Measurements from ENCODE around the gene RASEF.
A peak's percentile ranks its signal among the peaks of the same experiment; 100 is the strongest.
"Not testable (repeated sequence)": the region's sequence is repeated elsewhere in the genome, so short reads cannot be mapped to it uniquely, and the experiment has no call there.

RASEF gene

DNA sequence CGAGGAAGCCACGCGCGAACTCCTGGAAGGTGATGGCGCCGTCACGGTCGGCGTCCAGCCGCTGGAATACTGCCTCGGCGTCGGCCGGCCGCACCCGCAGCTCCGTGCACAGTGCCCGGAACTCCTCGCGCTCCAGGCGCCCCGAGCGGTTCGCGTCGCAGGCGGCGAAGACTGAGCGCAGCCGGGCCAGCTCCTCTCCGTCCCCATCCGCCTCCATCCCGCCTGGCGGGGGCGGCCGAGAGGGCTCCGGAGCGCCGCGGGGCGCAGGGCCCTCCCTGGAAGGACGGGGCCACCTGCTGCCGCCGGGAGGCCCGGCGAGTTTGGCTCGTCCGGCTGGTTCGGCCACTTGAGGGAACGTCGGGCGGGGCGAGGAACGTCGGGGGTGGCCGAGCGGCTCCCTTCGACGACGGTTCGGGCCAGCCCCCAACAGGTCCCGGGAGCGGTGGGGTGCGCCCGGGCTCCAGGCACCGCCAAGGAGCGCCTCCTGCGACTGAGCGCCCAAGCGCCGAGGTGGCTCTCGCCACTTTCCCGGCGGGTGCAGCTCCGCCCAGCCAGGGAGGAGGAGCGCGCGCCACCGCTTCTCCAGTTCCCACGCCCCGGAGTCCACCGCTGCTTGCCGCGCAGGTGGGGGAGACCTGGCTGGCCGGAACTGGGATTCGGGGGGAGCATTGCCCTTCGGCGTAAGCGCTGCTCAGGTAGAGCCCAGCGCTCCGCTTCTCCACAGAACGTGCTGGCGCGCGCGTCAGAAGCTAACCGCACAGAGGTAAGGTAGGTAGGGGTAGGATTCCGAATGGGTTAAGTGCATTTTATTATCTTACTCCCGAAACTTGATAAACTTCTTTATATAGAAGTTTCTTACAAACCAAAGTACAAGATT is at the start of gene RASEF:
TSS of gene RASEF (minus strand) at position 492 of the 877 bp plus-strand sequence. CDS start at position 217, 275 bp downstream.
- peak; percentile 25 for DNase-seq

DNA sequence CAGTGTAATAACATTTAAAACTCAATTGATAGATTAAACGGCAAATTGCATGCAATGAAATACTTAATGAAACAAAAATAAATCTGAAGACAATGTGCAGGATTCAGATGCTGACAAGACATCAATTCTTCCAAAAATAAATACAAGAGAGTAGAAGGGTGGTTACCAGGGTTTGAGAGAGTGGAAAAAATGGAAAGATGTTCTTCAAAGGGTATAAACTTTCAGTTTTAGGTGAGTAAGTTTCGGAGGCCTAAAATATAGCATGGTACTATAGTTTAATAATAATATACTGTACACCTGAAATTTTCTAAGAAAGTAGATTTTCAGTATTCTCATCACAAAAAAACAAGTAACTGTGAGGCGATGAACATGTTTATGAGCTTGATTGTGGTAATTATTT is 48.2 kb upstream of the RASEF start:
- DNase-seq = no peak

DNA sequence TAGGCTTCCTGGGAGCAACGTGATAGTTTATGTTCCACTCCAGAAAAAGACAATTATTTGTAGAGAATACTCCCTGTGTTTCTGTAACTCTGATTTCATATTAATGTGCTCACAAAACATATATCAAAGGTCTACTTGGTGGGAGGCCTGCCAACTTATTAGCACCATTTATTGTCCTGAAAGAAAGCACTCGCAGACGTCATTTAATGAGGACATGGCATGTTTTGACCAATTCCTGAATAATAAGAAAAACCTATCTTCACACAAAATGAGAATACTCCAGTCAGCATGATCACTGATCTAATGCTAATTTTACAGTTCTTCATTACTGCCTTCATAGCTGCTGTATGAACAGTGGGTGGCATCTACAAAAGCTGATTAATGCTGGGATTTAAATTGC is 46.4 kb upstream of the RASEF start:
- no peak for DNase-seq

DNA sequence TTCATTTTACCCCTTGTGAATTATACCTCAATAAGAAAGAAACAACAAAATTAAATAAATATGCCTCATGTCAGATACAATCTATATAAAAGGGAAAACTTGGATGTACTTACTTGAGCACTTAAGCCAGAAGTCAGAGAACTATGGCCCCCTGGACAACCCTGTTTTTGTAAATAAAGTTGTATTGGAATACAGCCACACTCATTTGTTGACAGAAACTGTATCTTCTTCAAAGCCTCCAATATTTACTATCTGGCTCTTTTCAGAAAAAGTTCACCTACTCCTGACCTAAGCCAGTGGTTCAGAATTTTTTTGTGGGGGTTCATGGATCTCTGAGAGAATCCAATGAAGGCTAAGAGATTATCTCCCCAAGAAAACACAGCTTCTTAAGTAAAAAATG is 45.3 kb upstream of the RASEF start:
- DNase-seq = no peak

DNA sequence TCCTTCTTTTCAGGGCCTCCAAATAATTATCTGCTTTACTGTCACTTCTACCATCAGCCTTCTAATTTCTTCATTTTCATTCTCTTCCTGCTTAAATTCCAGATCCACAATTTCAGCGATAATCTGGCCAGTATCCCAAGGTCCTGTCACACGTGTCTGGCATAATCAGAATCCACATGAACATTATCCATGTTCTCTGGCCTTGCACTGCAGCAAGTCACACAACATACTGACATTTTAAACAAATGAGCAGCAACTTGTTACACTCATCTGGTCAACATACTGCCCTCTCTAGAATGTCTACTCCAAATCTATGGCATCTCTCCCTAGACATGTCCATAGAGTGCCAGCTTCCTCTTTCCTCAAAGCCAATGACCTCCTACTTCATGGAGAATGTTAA is 43.8 kb upstream of the RASEF start:
- no peak for DNase-seq

DNA sequence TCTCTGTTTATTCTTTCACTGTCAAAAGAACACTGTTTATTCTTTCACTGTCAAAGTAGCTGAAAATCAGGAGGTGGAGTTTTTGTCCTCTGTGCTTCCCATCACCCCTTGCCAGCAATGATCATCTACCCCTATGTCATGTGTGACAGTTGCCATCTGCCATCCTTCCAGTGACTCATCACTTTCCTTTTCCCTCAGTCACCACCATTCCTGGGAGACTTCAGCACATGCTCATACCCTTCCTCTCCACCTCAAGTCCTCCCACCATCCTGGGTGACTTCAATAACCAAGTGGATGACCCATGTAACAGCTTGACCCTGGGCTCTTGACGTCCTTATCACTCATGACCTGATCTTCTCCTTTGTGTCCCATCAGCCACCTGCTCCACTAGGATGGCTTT is 43.3 kb upstream of the RASEF start:
- DNase-seq = no peak

DNA sequence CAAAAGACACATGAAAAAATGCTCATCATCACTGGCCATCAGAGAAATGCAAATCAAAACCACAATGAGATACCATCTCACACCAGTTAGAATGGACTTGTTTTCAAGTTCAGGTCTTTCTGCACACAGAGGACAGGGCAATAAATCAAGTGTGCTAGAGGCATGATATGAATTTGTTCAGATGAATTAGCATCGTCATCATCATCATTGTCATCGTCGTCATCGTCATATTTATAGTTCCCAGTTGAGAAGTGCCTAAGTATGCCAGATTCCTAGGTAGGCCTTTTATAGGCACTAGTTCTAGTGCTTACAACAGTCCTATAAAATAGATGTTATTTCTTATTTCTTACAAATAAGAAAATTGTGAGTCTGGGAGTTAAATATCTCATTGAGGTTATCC is 34.7 kb upstream of the RASEF start:
- DNase-seq = no peak

DNA sequence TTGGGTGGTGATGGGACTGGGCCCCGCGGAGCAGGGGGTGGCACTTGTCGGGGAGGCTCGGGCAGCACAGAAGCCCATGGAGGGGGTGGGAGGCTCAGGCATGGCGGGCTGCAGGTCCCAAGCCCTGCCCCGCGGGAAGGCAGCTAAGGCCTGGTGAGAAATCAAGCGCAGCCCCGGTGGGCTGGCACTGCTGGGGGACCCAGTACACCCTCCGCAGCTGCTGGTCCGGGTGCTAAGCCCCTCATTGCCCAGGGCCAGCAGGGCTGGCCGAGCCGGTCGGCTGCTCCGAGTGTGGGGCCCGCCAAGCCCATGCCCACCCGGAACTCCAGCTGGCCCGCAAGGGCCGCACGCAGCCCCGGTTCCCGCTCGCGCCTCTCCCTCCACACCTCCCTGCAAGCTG is 30.4 kb upstream of the RASEF start:
- DNase-seq = not testable (repeated sequence)

DNA sequence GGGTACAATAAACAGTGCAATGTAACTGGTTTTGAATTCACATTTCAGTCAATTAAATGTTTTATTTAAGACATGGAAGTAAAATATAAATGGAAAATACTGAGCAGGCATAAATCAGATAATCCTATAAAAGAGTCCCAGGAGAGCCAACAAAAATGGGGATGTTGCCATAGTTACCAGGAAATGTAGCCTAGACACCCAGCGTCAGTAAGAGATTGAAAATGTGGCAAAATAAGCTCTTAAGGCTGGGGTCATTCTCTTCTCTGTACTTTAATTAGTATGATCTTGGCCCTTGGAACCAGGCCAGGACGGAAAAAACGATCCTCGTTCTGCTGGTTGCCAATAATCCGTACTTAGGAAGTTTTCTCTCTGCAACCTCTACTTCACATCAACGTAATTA is 18.9 kb upstream of the RASEF start:
- no peak for DNase-seq

DNA sequence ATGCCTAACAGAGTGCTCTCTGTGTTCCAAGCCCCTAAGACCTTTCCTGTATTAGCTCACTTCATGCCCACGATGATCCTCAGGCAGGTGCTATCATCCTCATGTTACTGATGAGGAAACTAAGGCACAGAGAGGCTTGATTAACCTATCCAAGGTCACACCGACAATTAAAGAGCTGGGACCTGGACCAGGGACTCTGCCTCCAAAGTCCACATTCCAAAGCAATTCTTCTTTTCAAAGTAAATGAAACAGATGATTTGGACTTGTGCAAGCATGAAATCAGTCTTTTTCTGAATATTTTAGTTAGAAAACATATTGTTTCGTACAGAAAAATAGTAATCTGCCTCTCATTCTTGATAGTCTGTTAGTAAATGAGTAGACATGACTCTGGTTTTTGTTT is 18.1 kb upstream of the RASEF start:
- no peak for DNase-seq

DNA sequence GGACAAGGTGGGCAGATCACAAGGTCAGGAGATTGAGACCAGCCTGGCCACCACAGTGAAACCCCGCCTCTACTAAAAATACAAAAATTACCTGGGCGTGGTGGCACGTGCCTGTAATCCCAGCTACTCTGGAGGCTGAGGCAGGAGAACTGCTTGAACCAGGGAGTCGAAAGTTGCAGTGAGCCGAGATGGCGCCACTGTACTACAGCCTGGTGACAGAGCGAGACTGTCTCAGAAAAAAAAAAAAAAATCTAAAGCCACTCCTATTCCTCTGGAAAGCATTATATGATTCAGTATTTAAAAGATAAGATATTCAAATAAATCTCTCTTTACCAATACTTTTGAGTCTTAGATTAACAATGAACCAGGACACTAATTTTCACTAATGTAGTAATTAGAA is 13.0 kb upstream of the RASEF start:
- not testable (repeated sequence) for DNase-seq

DNA sequence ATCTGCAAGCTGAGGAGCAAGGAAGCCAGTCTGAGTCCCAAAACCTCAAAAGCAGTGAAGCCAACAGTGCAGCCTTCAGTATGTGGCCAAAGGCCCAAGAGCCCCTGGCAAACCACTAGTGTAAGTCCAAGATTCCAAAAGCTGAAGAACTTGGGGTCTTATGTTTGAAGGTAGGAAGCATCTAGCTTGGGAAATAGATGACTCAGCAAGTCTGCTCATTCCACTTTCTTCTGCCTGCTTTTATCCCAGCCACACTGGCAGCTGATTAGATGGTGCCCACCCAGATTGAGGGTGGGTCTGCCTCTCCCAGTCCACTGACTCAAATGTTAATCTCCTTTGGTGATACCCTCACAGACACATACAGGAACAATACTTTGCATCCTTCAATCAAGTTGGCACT is 9.6 kb upstream of the RASEF start:
- not testable (repeated sequence) for DNase-seq

DNA sequence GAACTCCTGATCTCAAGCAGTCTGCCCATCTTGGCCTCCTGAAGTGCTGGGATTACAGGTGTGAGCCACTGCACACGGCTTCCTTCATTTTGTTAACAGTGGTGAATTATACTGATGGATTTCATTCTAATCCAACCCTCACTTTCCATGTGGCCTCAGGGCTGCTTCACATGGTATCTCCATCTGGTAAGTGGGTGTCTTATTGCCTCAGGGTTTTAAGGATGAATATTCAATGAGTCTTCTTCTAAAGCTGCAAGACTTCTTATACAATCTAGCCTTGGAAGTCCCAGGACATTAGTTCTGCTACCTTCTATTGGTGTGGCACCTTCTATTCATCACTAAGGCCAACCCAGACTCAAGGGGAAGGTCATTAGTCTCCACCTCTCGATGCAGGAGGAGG is 8.7 kb upstream of the RASEF start:
- DNase-seq = no peak

DNA sequence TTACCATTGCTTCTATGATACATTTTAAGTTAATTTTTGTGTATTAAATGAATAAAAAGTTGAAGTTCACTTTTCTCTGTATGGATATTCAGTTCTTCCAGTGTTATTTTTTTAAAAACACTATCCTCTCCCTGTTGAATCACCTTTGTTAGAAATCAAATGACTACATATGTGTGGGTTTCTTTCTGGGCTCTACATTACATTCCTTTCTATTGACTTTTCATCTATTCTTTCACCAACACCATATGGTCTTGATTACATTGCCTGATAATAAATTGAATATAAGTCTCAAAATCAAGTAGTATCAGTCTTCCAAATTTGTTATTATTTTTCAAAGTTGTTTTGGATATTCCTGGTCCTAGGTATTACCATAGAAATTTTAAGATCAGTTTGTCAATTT is 7.3 kb upstream of the RASEF start:
- DNase-seq = no peak

DNA sequence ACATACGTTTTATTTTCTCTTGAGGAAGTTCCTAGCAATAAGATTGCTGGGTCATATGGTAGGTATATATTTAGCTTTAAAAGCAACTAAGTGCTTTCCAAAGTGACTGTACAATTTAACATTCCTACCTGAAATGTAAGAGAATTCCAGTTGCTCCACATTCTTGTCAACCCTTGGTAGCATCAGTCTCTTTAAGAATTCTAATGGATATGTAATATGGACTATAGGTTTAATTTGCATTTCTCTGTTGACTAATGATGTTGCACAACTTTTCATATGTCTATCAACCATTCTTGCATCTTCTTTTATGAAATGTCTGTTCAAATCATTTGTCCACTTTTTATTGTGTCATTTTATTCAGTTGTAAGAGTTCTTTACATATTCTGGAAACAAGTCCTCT is 6.7 kb upstream of the RASEF start:
- no peak for DNase-seq

DNA sequence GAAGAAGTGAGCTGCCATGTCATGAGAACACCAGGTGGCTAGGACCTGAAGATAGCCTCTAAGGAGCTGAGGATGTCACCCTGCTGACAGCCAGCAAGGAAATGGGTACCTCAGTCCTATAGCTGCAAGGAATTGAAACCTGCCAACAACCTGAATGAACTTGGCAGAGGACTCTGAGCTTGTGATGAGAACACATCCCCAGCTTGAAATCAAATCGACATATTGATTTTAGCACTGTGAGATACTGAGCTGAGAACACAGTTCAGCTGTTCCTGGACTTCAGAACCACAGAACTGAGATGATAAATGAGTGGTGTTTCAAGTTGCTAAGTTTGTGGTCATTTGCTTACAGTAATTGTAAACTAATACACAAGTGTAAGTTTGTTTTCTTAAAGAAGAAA is 5.5 kb upstream of the RASEF start:
- no peak for DNase-seq

DNA sequence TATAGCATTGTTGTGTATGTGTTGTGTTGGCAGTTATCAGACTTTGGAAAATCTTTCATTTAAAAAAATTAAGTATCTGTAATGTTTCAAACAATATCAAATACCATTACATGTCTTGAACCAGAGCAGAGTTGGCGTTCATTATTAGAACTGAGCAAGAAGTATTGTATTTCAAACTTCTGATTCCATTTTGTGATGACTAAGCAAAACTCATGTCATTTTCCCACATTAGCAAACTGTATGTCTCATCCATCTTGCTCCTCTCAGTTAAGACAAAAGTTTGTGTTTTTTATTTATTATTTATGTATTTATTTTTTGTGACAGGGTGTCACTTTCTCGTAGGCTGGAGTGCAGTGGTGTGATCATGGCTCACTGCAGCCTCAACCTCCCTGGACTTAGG is 4.6 kb upstream of the RASEF start:
- no peak for DNase-seq

DNA sequence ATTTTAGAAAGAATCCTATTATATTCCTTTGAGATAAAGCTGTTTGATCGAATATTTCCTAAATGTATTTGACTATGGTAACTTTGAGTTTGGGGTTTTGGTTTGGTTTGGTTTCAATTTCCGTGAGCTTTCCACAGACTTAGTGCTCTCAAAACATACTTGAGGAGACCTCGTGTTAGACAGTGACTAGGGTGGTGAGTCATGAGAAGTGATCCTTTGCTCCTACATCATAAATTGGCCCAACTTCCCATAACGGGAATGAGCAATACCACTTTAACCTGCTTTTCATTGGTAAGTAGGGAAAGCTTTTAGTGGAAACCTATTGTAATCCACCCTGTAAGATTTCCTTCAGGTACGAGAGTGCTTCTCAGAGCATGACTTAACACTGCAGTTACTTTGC is 3.8 kb upstream of the RASEF start:
- DNase-seq = no peak

DNA sequence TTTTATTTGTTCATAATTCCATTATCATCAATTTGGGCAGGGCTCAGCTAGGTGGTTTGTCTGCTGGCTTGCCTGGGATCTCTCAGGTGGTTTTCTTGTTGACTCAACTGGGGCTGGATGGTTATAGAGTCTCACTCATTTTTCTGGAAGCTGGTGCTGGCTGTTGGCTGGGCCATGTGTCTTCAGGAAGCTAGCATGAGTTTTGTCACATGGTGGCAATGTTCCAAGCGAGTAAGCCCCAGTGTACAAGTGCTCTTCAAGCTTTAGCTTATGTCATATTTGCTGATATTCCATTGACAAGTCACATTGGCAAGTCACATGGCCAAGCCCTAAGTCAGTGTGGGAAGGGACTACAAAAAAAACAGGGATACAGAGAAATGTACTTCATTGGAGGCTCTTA is 2.3 kb upstream of the RASEF start:
- DNase-seq = no peak

DNA sequence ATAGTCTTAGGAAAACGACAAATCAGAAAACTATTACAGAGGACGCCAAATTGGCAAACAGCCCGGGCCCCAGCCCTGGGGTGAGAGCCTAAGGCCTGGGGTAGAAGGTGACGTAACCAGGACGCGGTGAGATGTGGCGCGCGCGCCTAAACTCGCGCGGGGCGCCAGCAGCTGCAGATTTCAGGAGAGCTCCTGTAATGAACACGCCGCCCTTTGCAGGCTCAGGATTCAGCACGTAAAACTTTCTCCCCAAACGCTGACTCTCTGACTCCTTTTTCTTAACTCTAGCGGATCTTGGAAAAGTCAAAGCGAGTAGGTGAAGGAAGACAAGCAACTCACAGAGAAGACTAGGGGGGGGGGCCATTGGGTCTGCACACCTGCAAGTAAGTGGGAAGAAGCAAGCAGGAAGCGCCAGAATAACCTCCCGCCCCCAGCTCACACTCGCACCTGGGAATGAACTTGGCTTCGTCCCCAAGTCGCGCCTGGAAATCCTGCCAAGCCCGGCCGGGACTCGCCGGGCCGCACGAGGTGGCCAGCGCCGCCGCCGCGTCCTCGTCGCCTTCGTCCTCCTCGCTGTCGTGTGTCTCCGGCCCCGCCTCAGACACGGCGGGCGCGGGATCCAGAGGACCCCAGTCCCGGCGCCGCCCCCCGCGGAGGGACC is 822 bp downstream of the RASEF start:
- DNase-seq = peak; percentile 47

DNA sequence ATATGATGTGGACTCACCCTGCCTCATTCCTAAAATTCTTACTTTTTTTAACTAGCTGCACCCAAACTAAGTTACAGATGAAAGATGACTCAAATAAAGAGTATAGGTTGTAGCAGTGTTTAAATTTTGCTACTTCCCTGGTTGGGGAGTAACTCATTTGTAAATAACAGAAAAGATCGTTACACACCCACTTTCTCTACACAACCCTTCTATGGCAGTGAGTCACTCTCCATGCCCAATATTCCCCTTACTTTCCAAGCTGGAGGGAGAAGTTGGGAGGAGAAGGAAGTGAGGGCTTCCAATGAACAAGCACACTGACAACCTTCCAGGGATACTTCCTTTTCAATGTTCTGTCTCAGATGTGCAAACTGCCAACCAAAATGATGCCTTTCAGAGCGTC is 1.9 kb downstream of the RASEF start:
- no peak for DNase-seq

DNA sequence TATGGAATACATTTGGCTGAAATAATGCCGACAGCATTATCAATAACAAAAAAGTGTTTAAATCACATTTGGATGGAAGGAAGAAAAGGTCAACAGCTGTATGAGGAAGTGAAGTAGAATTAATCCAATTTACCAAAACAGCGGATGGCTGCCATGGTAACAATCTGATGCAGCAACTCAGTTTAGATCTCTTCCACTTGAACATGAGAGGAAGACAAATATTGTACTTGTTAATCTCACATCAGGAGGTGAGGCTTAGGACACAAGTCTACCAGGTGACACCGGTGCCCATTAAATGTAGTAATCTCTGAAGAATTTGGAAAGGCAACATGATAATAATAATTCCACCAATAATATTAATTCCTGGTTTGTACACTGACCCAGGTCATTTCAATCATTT is 2.4 kb downstream of the RASEF start:
- DNase-seq = no peak

DNA sequence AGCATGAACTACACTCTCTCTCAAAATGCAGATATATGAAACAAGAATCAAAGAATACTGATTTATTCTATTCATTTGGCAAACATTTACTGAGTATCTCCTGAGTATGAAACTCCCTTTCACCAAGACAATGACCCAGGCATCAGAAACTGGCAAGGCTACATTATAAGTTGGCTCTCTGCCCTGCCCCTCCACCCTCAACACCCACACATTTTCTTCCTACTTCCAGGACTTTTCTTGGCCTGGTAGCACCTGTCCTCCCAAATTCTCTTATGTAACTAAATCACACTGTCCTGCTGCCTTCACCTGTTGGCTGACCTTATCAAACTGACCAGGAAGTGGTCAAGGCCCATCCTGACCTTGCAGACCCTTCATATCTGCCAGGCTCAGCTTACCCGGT is 3.5 kb downstream of the RASEF start:
- DNase-seq = no peak

DNA sequence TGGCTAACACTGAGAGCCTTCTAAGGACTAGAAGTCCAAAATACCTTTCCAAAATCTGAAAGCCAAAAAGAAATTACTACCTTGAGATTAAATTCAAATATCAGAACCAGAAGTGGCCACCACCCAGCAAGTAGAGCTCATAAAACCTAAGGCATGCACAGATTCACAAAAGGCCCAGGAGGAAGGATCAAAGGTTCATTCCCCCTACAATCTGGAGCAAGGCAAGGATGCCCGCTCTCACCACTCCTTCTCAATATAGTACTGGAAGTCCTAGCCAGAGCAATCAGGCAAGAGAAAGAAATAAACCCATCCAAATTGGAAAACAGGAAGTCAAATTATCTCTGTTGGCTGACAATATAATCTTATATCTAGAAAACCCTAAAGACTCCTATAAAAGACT is 6.0 kb downstream of the RASEF start:
- no peak for DNase-seq

DNA sequence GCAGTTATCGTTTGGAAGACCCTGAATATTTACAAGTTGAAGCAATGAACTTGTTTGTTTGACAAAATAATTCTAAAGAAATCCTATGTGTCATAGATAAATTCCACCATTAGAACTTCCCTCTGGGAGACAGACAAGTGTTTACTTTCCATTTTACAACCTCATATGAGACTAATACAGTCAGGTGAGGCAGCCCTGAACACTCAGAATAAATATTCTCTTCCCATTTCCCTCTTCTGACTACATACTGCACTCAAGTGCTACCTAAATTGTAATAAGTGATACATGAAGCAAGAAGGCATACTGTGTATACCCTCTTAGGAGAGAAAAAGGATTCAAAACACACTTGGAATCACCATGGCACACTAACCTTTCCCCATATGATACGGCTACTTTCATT is 6.8 kb downstream of the RASEF start:
- DNase-seq = no peak
